ENCODE data around the gene SMIM44.

GRCh38 chr19:3481241-3482090 lies 1.8 kb downstream of the SMIM44 start:
- TF ChIP-seq CTCF (IDR thresholded peaks at IDR 0.05; ENCODE audit: low read length): no peak
- TF ChIP-seq EZH2 (IDR thresholded peaks at IDR 0.05; ENCODE audit: borderline replicate concordance, low read length): no peak

All from OCI-LY1 (cell line).